ENCODE data around the gene PTPRN2.
"Not testable (repeated sequence)": the region's sequence is repeated elsewhere in the genome, so short reads cannot be mapped to it uniquely, and the experiment has no call there.

PTPRN2 gene

GRCh38 chr7:157753713-157754415 lies 833.8 kb downstream of the PTPRN2 start:
- DNase-seq = no peak

- DNase-seq = no peak
These were observed 834.8 kb downstream of the PTPRN2 start for GRCh38 chr7:157752832-157753291.

GRCh38 chr7:157751951-157752673 lies 835.5 kb downstream of the PTPRN2 start:
- DNase-seq = no peak

- DNase-seq = no peak
These were observed 836.2 kb downstream of the PTPRN2 start for GRCh38 chr7:157751406-157751805.

- DNase-seq = no peak
These were observed 837.3 kb downstream of the PTPRN2 start for GRCh38 chr7:157750291-157750690.

DNA sequence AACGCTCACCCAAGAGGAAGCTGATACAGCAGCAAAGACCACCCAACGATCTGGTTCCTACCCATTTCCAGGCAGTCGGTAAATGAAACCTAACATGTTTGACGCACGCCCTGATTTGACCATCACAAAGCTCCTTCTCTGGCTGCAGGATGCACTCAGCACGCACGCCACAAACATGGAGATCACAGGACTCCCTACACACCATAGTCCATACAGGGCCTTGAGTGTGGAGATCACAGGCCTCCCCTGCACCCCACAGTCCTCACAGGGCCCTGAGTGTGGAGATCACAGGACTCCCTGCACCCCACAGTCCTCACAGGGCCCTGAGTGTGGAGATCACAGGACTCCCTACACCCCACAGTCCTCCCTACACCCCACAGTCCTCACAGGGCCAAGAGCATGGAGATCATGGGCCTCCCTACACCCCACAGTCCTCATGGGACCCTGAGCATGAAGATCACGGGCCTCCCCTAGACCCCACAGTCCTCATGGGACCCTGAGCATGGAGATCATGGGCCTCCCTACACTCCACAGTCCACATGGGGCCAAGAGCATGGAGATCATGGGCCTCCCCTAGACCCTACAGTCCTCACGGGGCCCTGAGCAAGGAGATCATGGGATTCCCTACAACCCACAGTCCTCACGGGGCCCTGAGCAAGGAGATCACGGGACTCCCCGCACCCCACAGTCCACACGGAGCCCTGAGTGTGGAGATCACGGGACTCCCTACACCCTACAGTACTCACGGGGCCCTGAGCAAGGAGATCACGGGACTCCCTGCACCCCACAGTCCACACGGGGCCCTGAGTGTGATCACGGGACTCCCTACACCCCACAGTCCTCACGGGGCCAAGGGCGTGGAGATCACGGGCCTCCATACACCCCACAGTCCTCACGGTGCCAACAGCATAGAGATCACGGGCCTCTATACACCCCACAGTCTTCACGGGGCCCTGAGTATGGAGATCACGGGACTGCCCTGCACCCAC lies 841.6 kb downstream of the PTPRN2 start:
- no peak for DNase-seq

GRCh38 chr7:157744786-157745601 lies 842.6 kb downstream of the PTPRN2 start:
- no peak for DNase-seq

- DNase-seq = no peak
These were observed 843.7 kb downstream of the PTPRN2 start for GRCh38 chr7:157743781-157744525.

- DNase-seq = no peak
These were observed 847.3 kb downstream of the PTPRN2 start for GRCh38 chr7:157740251-157740798.

- DNase-seq = no peak
These were observed 848.0 kb downstream of the PTPRN2 start for GRCh38 chr7:157739650-157740049.

- no peak for DNase-seq
These were observed 848.6 kb downstream of the PTPRN2 start for GRCh38 chr7:157739031-157739430.

DNA sequence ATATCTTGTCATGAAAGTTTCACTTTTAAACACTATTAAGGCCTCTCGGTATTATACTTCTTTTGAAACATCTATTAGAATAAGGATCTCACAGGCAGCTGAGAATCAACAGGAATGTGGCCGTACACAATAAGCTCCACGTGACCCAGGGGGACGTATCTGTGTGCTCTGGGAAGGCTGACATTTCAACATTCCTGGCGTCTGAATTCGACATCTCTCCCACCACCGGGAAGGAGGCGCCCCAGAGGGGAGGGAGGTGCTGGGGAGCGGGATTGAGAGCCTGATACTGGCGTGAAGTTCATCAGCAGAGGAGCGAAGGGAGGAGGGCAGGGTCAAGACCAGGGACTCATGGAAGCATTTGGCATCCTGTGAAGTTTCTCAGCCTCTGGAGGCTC lies 849.6 kb downstream of the PTPRN2 start:
- DNase-seq = no peak

GRCh38 chr7:157737151-157738065 lies 850.2 kb downstream of the PTPRN2 start:
- no peak for DNase-seq

- no peak for DNase-seq
These were observed 851.3 kb downstream of the PTPRN2 start for GRCh38 chr7:157736341-157736740.

DNA sequence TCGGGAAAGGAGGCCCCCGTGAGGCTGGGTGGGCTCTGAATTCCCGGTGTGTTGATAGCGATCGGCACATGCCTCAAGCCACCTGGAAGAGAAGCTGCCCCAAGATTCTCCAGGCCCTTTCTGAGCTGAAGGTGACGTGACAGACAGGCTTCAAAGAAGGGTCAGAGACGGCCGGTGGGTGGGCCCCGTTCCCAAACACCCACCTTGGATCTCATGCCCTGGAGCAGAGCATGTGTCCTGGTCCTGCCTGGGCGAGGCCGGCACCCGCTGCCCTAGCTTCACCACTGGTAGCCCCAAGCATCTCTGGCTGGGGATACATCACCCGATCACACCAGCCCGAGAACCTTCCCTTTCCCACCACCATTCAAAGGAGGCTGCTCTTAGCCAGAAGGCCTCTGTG lies 851.8 kb downstream of the PTPRN2 start:
- no peak for DNase-seq

DNA sequence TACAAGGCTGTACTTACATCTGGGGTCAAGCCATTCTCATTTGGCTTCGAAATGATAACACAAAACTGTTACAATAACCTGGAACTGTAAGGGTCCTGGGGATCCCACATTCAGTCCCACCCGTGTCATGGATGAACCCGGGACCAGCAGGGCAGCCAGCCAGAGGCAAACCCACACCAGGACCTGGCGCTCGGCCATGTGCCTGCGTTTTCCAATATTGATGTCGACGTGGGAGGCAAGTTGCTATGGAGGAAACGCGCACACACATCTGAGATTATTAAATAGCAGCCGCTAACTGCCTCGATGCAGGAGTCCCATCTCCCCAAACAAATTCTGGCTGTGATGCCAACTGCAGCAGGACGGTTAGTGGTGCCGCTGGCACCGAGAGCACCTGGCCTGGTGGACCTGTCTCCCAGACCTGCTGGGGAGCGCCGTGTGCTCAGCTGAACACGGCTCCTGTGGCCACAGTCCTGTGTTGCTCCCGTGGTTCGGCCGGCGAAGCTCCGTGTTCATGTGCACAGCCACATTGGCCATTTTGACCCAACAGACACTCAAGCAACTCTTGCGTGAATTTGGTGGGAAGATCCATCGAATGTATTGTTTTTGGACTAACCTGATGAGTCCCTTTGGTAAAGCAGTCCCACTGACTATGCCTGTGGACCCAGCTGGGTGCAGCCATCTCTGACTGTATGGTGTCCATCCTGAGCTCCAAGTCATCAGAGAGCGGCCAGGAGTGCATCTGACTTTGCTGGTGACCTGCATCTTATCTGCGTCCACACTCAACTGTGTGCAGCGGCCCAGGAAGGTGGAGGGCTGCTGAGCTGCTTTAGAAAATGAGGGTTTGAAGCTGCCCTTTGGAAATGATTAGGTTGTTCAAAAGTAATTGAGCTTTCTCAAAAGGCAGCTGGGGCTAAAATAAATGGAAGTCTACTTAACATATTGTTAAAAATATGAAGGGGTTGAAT lies 852.7 kb downstream of the PTPRN2 start:
- no peak for DNase-seq

- not testable (repeated sequence) for DNase-seq
These were observed 853.7 kb downstream of the PTPRN2 start for GRCh38 chr7:157733760-157734395.

DNA sequence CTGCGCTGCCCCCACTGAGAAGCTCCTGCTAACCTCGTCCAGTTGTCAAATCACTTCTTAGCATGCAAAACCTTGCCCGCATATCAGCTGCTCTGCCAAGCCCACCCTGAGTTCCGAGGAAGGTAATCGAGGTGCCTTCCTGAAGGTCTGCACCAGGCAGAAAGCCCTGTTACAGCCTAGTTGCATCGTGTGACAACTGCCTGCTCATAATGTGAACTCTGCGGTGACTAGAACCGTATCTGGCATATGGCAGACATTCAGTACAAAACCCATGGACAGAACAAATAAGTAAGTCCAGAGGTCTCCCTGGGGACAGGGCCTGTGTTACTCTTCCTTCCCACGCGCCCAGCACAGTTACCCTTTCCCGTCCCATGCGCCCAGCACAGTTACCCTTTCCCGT lies 856.5 kb downstream of the PTPRN2 start:
- DNase-seq = no peak
